CD4-positive, alpha-beta T cell (primary cell): ENCODE measurements around the gene ZNF768. TPM values are rescaled to one million over a fixed set of nuclear protein-coding genes. Genes with fewer than 3 reads are reported as not detected.

Experiments used
- ATAC-seq: fragments of 200-7000 bp; cut with Tn5 transposase; one replicate; pipeline ENCODE4 v1.10.0; 2022; ENCODE audit warnings: mild to moderate bottlenecking; ENCODE audit not compliant: poor library complexity
- CTCF ChIA-PET: fragments of 350-600 bp; sonication (Branson Sonifier 250); formaldehyde crosslinking; loops from one replicate; lab custom pipeline; 2021; ENCODE audit warnings: antibody characterized with exemption, inconsistent platforms; lab: Charles Lee
- POLR2A ChIA-PET: fragments of 350-600 bp; sonication (Branson Sonifier 250); formaldehyde crosslinking; loops from one replicate; lab custom pipeline; 2021; ENCODE audit warnings: antibody characterized with exemption, inconsistent platforms; lab: Charles Lee
- DNase-seq, 14 experiments: peaks; one replicate each; pipeline ENCODE4 v3.0.0-alpha.2; 2013 to 2020; ENCODE audit warnings: mixed read lengths in 2 of 14
- H3K27ac ChIP-seq, 2 donors: one replicate each; pipeline versions ENCODE4 v1.5.1 to v1.7.0; 2013; ENCODE audit warnings: low read length in 2 of 2, low read depth in 1 of 2, mild to moderate bottlenecking in 1 of 2
- H3K27me3 ChIP-seq, 2 experiments: 1 replicate in 1 of 2; 2 replicates in 1 of 2; pipeline versions ENCODE4 v1.6.1 to v1.7.0; 2013; ENCODE audit warnings: low read length in 2 of 2, control low read depth in 1 of 2, mild to moderate bottlenecking in 1 of 2, moderate library complexity in 1 of 2; ENCODE audit not compliant: insufficient read depth in 2 of 2, control insufficient read depth in 1 of 2
- H3K36me3 ChIP-seq: one replicate; pipeline ENCODE4 v1.6.1; 2013; ENCODE audit warnings: low read length, control low read depth; ENCODE audit not compliant: insufficient read depth
- H3K4me1 ChIP-seq: one replicate; pipeline ENCODE4 v1.6.1; 2013; ENCODE audit warnings: low read length, control low read depth; ENCODE audit not compliant: insufficient read depth
- H3K4me3 ChIP-seq: one replicate; pipeline ENCODE4 v1.5.1; 2013; ENCODE audit warnings: mild to moderate bottlenecking, low read length, moderate library complexity
- H3K9me3 ChIP-seq, 2 experiments: 1 replicate in 1 of 2; 2 replicates in 1 of 2; pipeline versions ENCODE4 v1.6.1 to v1.7.0; 2013; ENCODE audit warnings: low read length in 2 of 2, mild to moderate bottlenecking in 2 of 2, control low read depth in 1 of 2, moderate library complexity in 1 of 2; ENCODE audit not compliant: control insufficient read depth in 1 of 2, insufficient read depth in 1 of 2
- H3K27ac Mint-ChIP-seq: one replicate; pipeline ENCODE4 v1.8.0; 2020; ENCODE audit warnings: mixed read lengths
- H3K27me3 Mint-ChIP-seq: one replicate; pipeline ENCODE4 v1.8.0; 2021; ENCODE audit warnings: mixed read lengths
- H3K36me3 Mint-ChIP-seq: one replicate; pipeline ENCODE4 v1.8.0; 2021; ENCODE audit warnings: low read depth, mixed read lengths
- H3K4me1 Mint-ChIP-seq: one replicate; pipeline ENCODE4 v1.8.0; 2021; ENCODE audit warnings: low read depth, mixed read lengths
- H3K4me3 Mint-ChIP-seq: one replicate; pipeline ENCODE4 v1.8.0; 2020; ENCODE audit warnings: mild to moderate bottlenecking, mixed read lengths
- H3K9me3 Mint-ChIP-seq: one replicate; pipeline ENCODE4 v1.8.0; 2020; ENCODE audit warnings: mixed read lengths
- intact Hi-C, 2 experiments: fragments of 100-400 bp; cut with DNase I in 1 of 2; cut with micrococcal nuclease in 1 of 2; formaldehyde crosslinking; loops; one replicate each; pipeline versions ENCODE4 v1.15.1 to v1.9.0; 2023 to 2025; cut with DNase I, micrococcal nuclease
- total RNA-seq, 174 experiments: library from RNA in 2 of 174; stranded (reverse) in 2 of 174; gene quantifications; one replicate each; pipeline ENCODE4 v1.2.3 and lab custom pipeline; 2021 to 2026
- TF ChIP-seq, protein P1 (sequence below): fragments of 200-600 bp; IDR thresholded peaks from one replicate; pipeline ENCODE4 v1.8.0; 2022; ENCODE audit warnings: antibody characterized with exemption, mild to moderate bottlenecking

ZNF768 gene
- total RNA-seq, 2 experiments from 2014 or later = 3.9 to 4.1 TPM

DNA sequence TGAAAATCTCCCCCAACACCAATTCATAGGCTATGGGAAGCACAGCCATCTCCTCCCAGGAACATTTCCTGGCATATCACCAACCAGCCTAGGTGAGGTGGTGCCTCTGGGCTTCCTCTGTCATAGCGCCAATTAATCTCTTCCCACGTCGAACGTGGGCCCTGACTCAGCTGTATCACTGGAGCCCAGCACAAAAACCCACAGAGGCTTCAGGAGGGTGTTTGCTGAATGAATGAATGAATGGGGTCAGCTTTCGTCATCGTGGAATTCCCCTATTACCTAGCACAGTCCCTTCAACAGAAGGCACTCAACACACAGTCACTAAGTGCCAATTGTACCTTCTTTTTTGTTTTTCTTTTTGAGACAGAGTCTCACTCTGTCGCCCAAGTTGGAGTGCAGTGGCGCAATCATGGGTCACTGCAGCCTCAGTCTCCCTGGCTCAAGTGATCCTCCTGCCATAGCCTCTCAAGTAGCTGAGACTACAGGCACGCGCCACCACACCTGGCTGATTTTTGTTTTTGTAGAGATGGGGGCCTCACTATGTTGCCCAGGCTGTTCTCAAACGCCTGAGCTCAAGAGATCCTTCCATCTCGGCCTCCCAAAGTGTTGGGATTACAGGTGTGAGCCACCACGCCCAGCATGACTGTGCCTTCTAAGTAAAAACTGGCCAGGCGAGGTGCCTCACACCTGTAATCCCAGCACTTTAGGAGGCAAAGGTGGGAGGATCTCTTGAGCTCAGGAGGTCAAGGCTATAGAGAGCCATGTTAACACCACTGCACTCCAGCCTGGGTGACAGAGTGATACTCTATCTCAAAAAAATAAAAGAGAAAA, 41.0 kb upstream of the ZNF768 start:
- Histone ChIP-seq H3K4me3 (no peak overlapping the region), H3K9me3 (no peaks in the 10 kb centered on the region), H3K27ac (peak overlapping the region; percentile 87 to 93), H3K27me3 (no peaks in the 10 kb centered on the region), H3K36me3 (peaks cover 8% of the 10 kb centered on the region), H3K4me1 (peaks cover 55% of the 10 kb centered on the region)
- no peaks in the 10 kb centered on the region for H3K9me3 Mint-ChIP-seq
- ChIA-PET CTCF (interaction anchor here (1.0 to 1.7 kb wide), 6 partner anchors 9 to 62 kb away, joined by 3 to 8 read pairs (median 4); partner anchors contain the start of gene ZNF764), POLR2A (interaction anchor here (1.2 to 3.1 kb wide), 5 partner anchors 9 to 149 kb away, joined by 5 to 43 read pairs (median 7); partner anchors contain the start of genes DCTPP1, ZNF747 and ZNF764)
- intact Hi-C loops = no loop called here
- ATAC-seq = peak; percentile 10
- TF ChIP-seq, protein P1, sequence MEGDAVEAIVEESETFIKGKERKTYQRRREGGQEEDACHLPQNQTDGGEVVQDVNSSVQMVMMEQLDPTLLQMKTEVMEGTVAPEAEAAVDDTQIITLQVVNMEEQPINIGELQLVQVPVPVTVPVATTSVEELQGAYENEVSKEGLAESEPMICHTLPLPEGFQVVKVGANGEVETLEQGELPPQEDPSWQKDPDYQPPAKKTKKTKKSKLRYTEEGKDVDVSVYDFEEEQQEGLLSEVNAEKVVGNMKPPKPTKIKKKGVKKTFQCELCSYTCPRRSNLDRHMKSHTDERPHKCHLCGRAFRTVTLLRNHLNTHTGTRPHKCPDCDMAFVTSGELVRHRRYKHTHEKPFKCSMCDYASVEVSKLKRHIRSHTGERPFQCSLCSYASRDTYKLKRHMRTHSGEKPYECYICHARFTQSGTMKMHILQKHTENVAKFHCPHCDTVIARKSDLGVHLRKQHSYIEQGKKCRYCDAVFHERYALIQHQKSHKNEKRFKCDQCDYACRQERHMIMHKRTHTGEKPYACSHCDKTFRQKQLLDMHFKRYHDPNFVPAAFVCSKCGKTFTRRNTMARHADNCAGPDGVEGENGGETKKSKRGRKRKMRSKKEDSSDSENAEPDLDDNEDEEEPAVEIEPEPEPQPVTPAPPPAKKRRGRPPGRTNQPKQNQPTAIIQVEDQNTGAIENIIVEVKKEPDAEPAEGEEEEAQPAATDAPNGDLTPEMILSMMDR = no peak
- H3K4me1 Mint-ChIP-seq = peaks cover 46% of the 10 kb centered on the region
- peak overlapping the region; percentile 92 for H3K4me3 Mint-ChIP-seq
- peak overlapping the region; percentile 98 for H3K27ac Mint-ChIP-seq
- DNase-seq = peak in 11 of 14 experiments; percentile 11 to 89 (median 43)
- no peaks in the 10 kb centered on the region for H3K27me3 Mint-ChIP-seq
- H3K36me3 Mint-ChIP-seq = no peaks in the 10 kb centered on the region

GRCh38 chr16:30566531-30566930, 40.2 kb upstream of the ZNF768 start:
- peak overlapping the region in 1 of 2 donors; percentile 93 for H3K27ac ChIP-seq

DNA sequence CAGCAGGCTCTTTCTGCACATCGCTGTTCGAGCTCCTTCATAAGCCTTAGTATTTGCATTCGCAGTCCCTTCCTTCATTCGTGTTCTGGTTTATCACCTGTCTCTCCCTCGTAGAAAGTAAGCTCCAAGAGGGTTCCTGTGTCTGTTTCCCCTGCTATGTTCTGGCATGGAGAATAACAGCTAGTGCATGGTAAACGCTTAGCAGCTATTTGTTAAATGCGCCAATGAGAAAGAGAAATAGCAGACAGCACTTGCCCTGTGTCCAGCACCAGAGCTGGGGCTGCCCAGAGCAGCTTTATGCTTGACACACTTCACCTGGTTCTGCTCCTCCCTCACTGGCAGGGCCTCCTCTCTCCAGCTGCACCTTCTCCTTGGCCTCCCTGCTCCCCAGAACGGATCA, 39.6 kb upstream of the ZNF768 start:
- no peak overlapping the region for H3K4me3 ChIP-seq
- no peaks in the 10 kb centered on the region for H3K27me3 ChIP-seq
- TF ChIP-seq, protein P1 = no peak
- H3K4me1 Mint-ChIP-seq = peaks cover 39% of the 10 kb centered on the region
- H3K27ac Mint-ChIP-seq = peak overlapping the region; percentile 98
- H3K36me3 Mint-ChIP-seq = no peaks in the 10 kb centered on the region
- ChIA-PET CTCF (interaction anchor here (0.9 to 1.7 kb wide), 2 partner anchors 30 to 32 kb away, joined by 4 read pairs; no protein-coding TSS in a partner anchor), POLR2A (interaction anchor here (0.8 to 3.1 kb wide), 3 partner anchors 8 to 31 kb away, joined by 3 to 43 read pairs (median 9); partner anchors contain the start of genes ZNF747 and ZNF764)
- no peaks in the 10 kb centered on the region for H3K9me3 ChIP-seq
- H3K4me1 ChIP-seq = peaks cover 59% of the 10 kb centered on the region
- no peaks in the 10 kb centered on the region for H3K9me3 Mint-ChIP-seq
- DNase-seq (no peak), ATAC-seq (no peak)
- no peak overlapping the region for H3K27ac ChIP-seq
- H3K27me3 Mint-ChIP-seq = no peaks in the 10 kb centered on the region
- intact Hi-C loops = no loop called here
- H3K36me3 ChIP-seq = peaks cover 8% of the 10 kb centered on the region
- H3K4me3 Mint-ChIP-seq = peak overlapping the region; percentile 43

More at GRCh38 chr16:30566531-30566930, 40.2 kb upstream of the ZNF768 start:
- TF ChIP-seq, protein P1 = no peak
- Histone ChIP-seq H3K4me3 (no peak overlapping the region), H3K9me3 (no peaks in the 10 kb centered on the region), H3K4me1 (peaks cover 58% of the 10 kb centered on the region), H3K36me3 (peaks cover 8% of the 10 kb centered on the region), H3K27me3 (no peaks in the 10 kb centered on the region)
- peak overlapping the region; percentile 98 for H3K27ac Mint-ChIP-seq
- DNase-seq (no peak), ATAC-seq (no peak)
- H3K36me3 Mint-ChIP-seq = no peaks in the 10 kb centered on the region
- intact Hi-C loops = no loop called here
- no peaks in the 10 kb centered on the region for H3K27me3 Mint-ChIP-seq
- peaks cover 38% of the 10 kb centered on the region for H3K4me1 Mint-ChIP-seq
- H3K4me3 Mint-ChIP-seq = no peak overlapping the region
- no peaks in the 10 kb centered on the region for H3K9me3 Mint-ChIP-seq
- ChIA-PET CTCF (interaction anchor here (1.1 to 1.7 kb wide), 3 partner anchors 8 to 32 kb away, joined by 3 to 4 read pairs (median 4); partner anchors contain the start of gene ZNF764), POLR2A (interaction anchor here (3.0 to 3.1 kb wide), 2 partner anchors 9 to 31 kb away, joined by 9 to 43 read pairs; partner anchors contain the start of genes ZNF747 and ZNF764)
